Measurements from ENCODE around the gene STUB1.

The STUB1 gene

DNA sequence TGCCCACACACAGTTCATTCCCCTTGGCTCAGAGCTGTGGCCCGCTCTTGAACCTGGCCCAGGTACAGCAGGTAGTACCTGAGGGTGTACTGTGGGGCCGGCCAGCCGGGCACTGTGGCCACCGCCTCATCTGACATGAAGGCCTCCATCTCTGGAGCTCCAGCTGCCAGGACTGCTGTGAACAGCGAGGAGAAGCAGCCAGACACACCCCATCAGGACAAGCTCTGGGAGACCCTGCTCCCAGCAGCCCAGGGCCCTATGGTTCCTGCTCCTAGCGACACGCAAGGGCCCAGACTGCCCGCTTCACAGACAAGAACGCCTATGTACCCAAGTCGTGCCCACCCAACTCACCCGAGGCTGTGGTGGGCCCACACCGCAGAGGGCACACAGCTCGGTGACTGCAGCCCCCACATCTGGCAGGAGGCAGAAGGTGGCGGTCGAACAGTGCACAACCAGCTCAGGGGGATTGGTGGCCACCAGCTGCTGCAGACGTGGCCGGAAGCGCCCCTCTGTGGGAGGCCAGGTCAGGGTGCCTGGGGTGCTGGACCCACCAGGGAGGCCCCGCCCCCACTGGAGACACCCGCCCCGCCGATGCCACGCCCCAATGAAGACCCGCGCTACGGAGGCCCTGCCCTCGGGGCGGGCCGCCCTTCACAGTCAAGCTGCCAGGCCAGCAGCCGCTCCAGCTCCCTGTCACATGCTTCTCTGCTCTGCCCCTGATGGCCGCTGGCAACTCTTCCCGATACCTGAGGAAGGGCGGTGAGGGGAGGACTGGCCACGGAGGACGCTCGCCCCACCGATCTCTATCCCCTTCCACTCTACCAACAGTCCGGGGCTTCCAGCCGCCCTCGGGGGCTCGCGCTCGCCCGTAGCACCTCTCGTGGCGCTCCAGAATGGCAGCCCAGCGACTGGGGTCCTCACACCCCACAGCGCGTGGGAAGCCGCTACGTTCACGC is 1.1 kb upstream of the STUB1 start:
- no peak overlapping the region for H3K4me3 ChIP-seq (ENCODE audit: low read length)
- H3F3A ChIP-seq (ENCODE audit: insufficient read depth, low read length): 0 out of 2 replicates have a peak, but pooled peaks cover 4% of the 10 kb centered on the region
- TF ChIP-seq EZH2phosphoT487 (IDR thresholded peaks at IDR 0.05; ENCODE audit: low read length) (no peak), EZH2 (optimal IDR thresholded peaks at IDR 0.05; ENCODE audit: low read depth, low read length) (no peak)
- TF ChIP-seq, protein P1, sequence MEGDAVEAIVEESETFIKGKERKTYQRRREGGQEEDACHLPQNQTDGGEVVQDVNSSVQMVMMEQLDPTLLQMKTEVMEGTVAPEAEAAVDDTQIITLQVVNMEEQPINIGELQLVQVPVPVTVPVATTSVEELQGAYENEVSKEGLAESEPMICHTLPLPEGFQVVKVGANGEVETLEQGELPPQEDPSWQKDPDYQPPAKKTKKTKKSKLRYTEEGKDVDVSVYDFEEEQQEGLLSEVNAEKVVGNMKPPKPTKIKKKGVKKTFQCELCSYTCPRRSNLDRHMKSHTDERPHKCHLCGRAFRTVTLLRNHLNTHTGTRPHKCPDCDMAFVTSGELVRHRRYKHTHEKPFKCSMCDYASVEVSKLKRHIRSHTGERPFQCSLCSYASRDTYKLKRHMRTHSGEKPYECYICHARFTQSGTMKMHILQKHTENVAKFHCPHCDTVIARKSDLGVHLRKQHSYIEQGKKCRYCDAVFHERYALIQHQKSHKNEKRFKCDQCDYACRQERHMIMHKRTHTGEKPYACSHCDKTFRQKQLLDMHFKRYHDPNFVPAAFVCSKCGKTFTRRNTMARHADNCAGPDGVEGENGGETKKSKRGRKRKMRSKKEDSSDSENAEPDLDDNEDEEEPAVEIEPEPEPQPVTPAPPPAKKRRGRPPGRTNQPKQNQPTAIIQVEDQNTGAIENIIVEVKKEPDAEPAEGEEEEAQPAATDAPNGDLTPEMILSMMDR (IDR thresholded peaks at IDR 0.05; ENCODE audit: low read length): no peak
- H3K79me2 ChIP-seq (ENCODE audit: low read length): peaks cover 32% of the 10 kb centered on the region
- no peaks in the 10 kb centered on the region for H4K20me1 ChIP-seq (ENCODE audit: insufficient read depth, low read length)
- no peaks in the 10 kb centered on the region for H3K9me2 ChIP-seq (replicated peaks; ENCODE audit: insufficient read depth, low read length)
- H3K4me2 ChIP-seq (ENCODE audit: low read depth, low read length): peak overlapping the region; percentile 59; the same call in 1 of the 2 replicates
- no peak for DNase-seq
- H3K9ac ChIP-seq (ENCODE audit: low read length): no peak overlapping the region
- H3K9me3 ChIP-seq (replicated peaks; ENCODE audit: insufficient read depth, low read length): no peaks in the 10 kb centered on the region
- no peak overlapping the region for H3K27ac ChIP-seq (ENCODE audit: low read length)
- H2AFZ ChIP-seq (ENCODE audit: low read length): peak overlapping the region; percentile 58; the same call in 1 of the 2 replicates
- no peaks in the 10 kb centered on the region for H3K27me3 ChIP-seq (replicated peaks; ENCODE audit: insufficient read depth, low read length)
- H3K4me1 ChIP-seq (ENCODE audit: low read length): peaks cover 8% of the 10 kb centered on the region; the same call in 1 of the 2 replicates
- no peaks in the 10 kb centered on the region for H3K36me3 ChIP-seq (replicated peaks; ENCODE audit: insufficient read depth, low read length)

DNA sequence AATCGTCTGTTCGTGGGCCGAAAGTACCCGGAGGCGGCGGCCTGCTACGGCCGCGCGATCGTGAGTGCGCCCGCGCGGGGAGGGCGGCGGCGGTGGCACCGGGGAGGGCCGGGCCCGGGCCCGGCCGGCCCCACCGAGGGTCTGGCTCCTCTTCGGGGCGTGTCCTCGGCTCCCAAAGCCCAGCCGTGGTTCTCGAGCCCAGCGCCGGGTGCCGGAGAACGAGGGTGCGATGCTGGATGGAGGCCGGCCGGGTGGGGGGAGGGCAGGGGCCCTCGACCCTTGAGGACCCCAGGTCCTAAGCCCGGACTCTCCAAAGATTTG is 375 bp downstream of the STUB1 start:
- Histone ChIP-seq H3K36me3 (replicated peaks; ENCODE audit: insufficient read depth, low read length) (no peaks in the 10 kb centered on the region), H3K9me2 (replicated peaks; ENCODE audit: insufficient read depth, low read length) (no peaks in the 10 kb centered on the region), H3K27me3 (replicated peaks; ENCODE audit: insufficient read depth, low read length) (no peaks in the 10 kb centered on the region), H3K27ac (ENCODE audit: low read length) (no peak overlapping the region; the same call in 1 of the 2 replicates), H3K4me2 (ENCODE audit: low read depth, low read length) (peak overlapping the region; percentile 93), H3F3A (ENCODE audit: insufficient read depth, low read length) (0 out of 2 replicates have a peak, but pooled peaks cover 4% of the 10 kb centered on the region), H2AFZ (ENCODE audit: low read length) (no peak overlapping the region), H4K20me1 (ENCODE audit: insufficient read depth, low read length) (no peaks in the 10 kb centered on the region), H3K9me3 (replicated peaks; ENCODE audit: insufficient read depth, low read length) (no peaks in the 10 kb centered on the region), H3K9ac (ENCODE audit: low read length) (peak overlapping the region; percentile 69), H3K79me2 (ENCODE audit: low read length) (peaks cover 32% of the 10 kb centered on the region), H3K4me3 (ENCODE audit: low read length) (peak overlapping the region; percentile 84), H3K4me1 (ENCODE audit: low read length) (peaks cover 8% of the 10 kb centered on the region; the same call in 1 of the 2 replicates)
- no peak for TF ChIP-seq EZH2phosphoT487 (IDR thresholded peaks at IDR 0.05; ENCODE audit: low read length)
- TF ChIP-seq EZH2 (optimal IDR thresholded peaks at IDR 0.05; ENCODE audit: low read depth, low read length): no peak
- TF ChIP-seq, protein P1 (IDR thresholded peaks at IDR 0.05; ENCODE audit: low read length): no peak
- DNase-seq: no peak

DNA sequence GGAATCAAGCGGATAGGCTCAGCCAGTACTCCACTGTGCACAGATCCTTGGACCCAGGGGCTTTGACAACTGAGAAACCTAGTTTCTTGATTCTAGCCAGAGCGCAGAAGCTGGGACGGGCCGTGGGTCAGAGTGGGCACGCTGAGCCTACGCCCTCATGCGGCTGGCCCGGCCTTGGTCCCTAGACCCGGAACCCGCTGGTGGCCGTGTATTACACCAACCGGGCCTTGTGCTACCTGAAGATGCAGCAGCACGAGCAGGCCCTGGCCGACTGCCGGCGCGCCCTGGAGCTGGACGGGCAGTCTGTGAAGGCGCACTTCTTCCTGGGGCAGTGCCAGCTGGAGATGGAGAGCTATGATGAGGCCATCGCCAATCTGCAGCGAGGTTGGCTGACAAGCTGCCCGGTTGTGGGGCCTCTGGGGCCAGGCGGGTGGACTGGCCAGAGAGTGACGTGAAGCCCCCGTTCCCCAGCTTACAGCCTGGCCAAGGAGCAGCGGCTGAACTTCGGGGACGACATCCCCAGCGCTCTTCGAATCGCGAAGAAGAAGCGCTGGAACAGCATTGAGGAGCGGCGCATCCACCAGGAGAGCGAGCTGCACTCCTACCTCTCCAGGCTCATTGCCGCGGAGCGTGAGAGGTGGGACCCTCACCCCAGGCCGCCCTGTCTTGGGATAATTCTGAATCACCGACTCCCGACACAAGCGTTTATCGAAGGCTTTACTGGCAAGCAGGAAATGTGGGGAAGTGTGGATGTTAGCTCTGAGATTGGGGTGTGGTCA is 946 bp downstream of the STUB1 start:
- Histone ChIP-seq H3K4me2 (ENCODE audit: low read depth, low read length) (peak overlapping the region; percentile 93), H3K79me2 (ENCODE audit: low read length) (peaks cover 32% of the 10 kb centered on the region), H3K4me1 (ENCODE audit: low read length) (peaks cover 8% of the 10 kb centered on the region; the same call in 1 of the 2 replicates), H2AFZ (ENCODE audit: low read length) (no peak overlapping the region), H3K36me3 (replicated peaks; ENCODE audit: insufficient read depth, low read length) (no peaks in the 10 kb centered on the region), H3F3A (ENCODE audit: insufficient read depth, low read length) (0 out of 2 replicates have a peak, but pooled peaks cover 4% of the 10 kb centered on the region), H3K27me3 (replicated peaks; ENCODE audit: insufficient read depth, low read length) (no peaks in the 10 kb centered on the region), H3K27ac (ENCODE audit: low read length) (no peak overlapping the region), H3K4me3 (ENCODE audit: low read length) (peak overlapping the region; percentile 84), H3K9ac (ENCODE audit: low read length) (peak overlapping the region; percentile 69), H4K20me1 (ENCODE audit: insufficient read depth, low read length) (no peaks in the 10 kb centered on the region), H3K9me2 (replicated peaks; ENCODE audit: insufficient read depth, low read length) (no peaks in the 10 kb centered on the region), H3K9me3 (replicated peaks; ENCODE audit: insufficient read depth, low read length) (no peaks in the 10 kb centered on the region)
- TF ChIP-seq, protein P1 (IDR thresholded peaks at IDR 0.05; ENCODE audit: low read length): peak; percentile 10; the same call in 1 of the 2 replicates
- no peak for TF ChIP-seq EZH2 (optimal IDR thresholded peaks at IDR 0.05; ENCODE audit: low read depth, low read length)
- peak; percentile 33 for DNase-seq

All from MM.1S (cell line).